SU-DHL-6 (cell line): ENCODE measurements around the gene APOL1.

Experiments
- CTCF ChIP-seq: fragments of 200-600 bp; sonication (generic); IDR thresholded peaks from one replicate; pipeline ENCODE4 v1.5.1; 2017; ENCODE audit warnings: antibody characterized with exemption, mild to moderate bottlenecking, low read length, moderate library complexity; ENCODE audit not compliant: insufficient read depth, poor library complexity, severe bottlenecking
- EZH2phosphoT487 ChIP-seq: fragments of 200-600 bp; sonication (generic), shearing (Covaris generic); conservative IDR thresholded peaks from 2 replicates; pipeline ENCODE4 v1.6.1; 2018; ENCODE audit warnings: mild to moderate bottlenecking, antibody characterized with exemption, low read length, moderate library complexity, mixed read lengths

- no peak for TF ChIP-seq CTCF
- no peak for TF ChIP-seq EZH2phosphoT487
Measured at GRCh38 chr22:36235585-36235984, 17.3 kb upstream of the APOL1 start.
